Adrenal gland (tissue), 5 donors: Measurements from ENCODE around the gene CMKLR1.

Experiments used
- CTCF ChIP-seq, 6 experiments: fragments of 450-650 bp in 4 of 6; fragments of 200-600 bp in 2 of 6; sonication (generic) in 1 of 6; IDR thresholded peaks; 1 replicate in 5 of 6; 2 replicates in 1 of 6; pipeline versions ENCODE4 v1.5.1 to v1.8.0; 2016 to 2021; ENCODE audit warnings: antibody characterized with exemption in 6 of 6, mild to moderate bottlenecking in 2 of 6, moderate library complexity in 1 of 6
- POLR2A ChIP-seq, 2 donors: fragments of 450-650 bp; IDR thresholded peaks; one replicate each; pipeline ENCODE4 v1.6.1; 2017; ENCODE audit warnings: antibody characterized with exemption in 2 of 2, mild to moderate bottlenecking in 2 of 2, moderate library complexity in 1 of 2
- donor health status: DM: no; HTN: no; CAD: no.

DNA sequence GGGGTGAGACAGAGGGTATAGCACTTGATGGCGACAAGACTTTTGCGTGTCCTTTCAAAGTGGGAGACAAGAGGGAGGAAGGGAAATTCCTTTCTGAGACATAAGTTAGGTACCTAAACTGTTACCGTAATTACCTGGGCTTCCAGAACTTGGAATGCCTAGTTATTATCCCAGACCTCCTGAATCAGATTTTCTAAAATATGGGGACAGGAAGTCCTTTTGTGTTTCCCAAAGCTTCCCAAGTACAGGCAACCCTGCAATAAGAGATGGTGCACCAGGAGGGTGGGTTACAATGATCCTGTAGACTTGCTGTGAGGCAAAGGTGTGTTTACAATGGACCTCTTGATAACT is 83.9 kb downstream of the CMKLR1 start:
- TF ChIP-seq CTCF (IDR thresholded peaks at IDR 0.05) (no peak), POLR2A (IDR thresholded peaks at IDR 0.05) (no peak)
